H1 (cell line): ENCODE results near the gene CD300LF. TPM values are rescaled to one million over a fixed set of nuclear protein-coding genes. Genes with fewer than 3 reads are reported as not detected.

Experiments
- CTCF ChIA-PET: fragments of 300-600 bp; sonication (Branson Sonifier 250); formaldehyde crosslinking; loops from one replicate; lab custom pipeline; 2021; ENCODE audit not compliant: partially characterized antibody; lab: Charles Lee
- POLR2A ChIA-PET: fragments of 300-600 bp; sonication (Branson Sonifier 250); formaldehyde crosslinking; loops from one replicate; lab custom pipeline; 2021; ENCODE audit warnings: inconsistent platforms; ENCODE audit not compliant: partially characterized antibody; lab: Charles Lee
- DNase-seq, 2 experiments: peaks; one replicate each; pipeline versions ENCODE4 v3.0.0 to v3.0.0-alpha.2; 2010 to 2022; ENCODE audit warnings: low spot score in 2 of 2, low read depth in 1 of 2, mixed read lengths in 1 of 2
- FAIRE-seq: peaks from 2 replicates; lab custom pipeline; 2011; peaks lifted over from hg19 to GRCh38; lab: Jason Lieb, UNC
- H2AFZ ChIP-seq: 2 replicates; pipeline ENCODE4 v1.8.1; 2012; ENCODE audit warnings: low read length, inconsistent platforms
- H2AK5ac ChIP-seq: 2 replicates; pipeline ENCODE4 v1.6.1; 2013; ENCODE audit warnings: low read depth, low read length
- H2BK120ac ChIP-seq: replicated peaks from 2 replicates; pipeline ENCODE3; 2013; ENCODE audit warnings: low read depth, low read length, inconsistent platforms
- H2BK12ac ChIP-seq: 2 replicates; pipeline ENCODE4 v1.6.1; 2013; ENCODE audit warnings: low read depth, low read length
- H2BK15ac ChIP-seq: 2 replicates; pipeline ENCODE4 v1.6.1; 2013; ENCODE audit warnings: low read length
- H2BK20ac ChIP-seq: 2 replicates; pipeline ENCODE4 v1.6.1; 2013; ENCODE audit warnings: low read length
- H2BK5ac ChIP-seq: 2 replicates; pipeline ENCODE4 v1.6.1; 2013; ENCODE audit warnings: low read depth, low read length
- H3K14ac ChIP-seq: 2 replicates; pipeline ENCODE4 v1.6.1; 2013; ENCODE audit warnings: inconsistent platforms; ENCODE audit not compliant: insufficient read length
- H3K18ac ChIP-seq: 2 replicates; pipeline ENCODE4 v1.6.1; 2013; ENCODE audit warnings: low read length; ENCODE audit errors: extremely low read depth
- H3K23ac ChIP-seq: 2 replicates; pipeline ENCODE4 v1.6.1; 2013; ENCODE audit warnings: inconsistent platforms; ENCODE audit not compliant: insufficient read length
- H3K23me2 ChIP-seq: 2 replicates; pipeline ENCODE4 v1.6.1; 2013; ENCODE audit warnings: low read depth, low read length
- H3K27ac ChIP-seq: 2 replicates; pipeline ENCODE4 v1.6.1; 2011; ENCODE audit warnings: low read depth, low read length, inconsistent platforms
- H3K27me3 ChIP-seq, 4 experiments: replicated peaks in 1 of 4; 1 replicate in 1 of 4; 2 replicates in 3 of 4; pipeline versions ENCODE4 v1.6.1 to v1.8.1; 2011 to 2013; ENCODE audit warnings: low read length in 3 of 4, mild to moderate bottlenecking in 3 of 4, inconsistent platforms in 2 of 4, mixed read lengths in 2 of 4, moderate library complexity in 1 of 4; ENCODE audit not compliant: control insufficient read depth in 3 of 4, insufficient read depth in 3 of 4; ENCODE audit errors: extremely low read depth in 1 of 4
- H3K36me3 ChIP-seq, 4 experiments: 2 replicates each; pipeline versions ENCODE4 v1.6.1 to v1.8.1; 2011 to 2013; ENCODE audit warnings: mild to moderate bottlenecking in 4 of 4, low read length in 3 of 4, moderate library complexity in 2 of 4, control low read depth in 1 of 4, inconsistent platforms in 1 of 4; ENCODE audit not compliant: insufficient read depth in 4 of 4, control insufficient read depth in 2 of 4
- H3K4ac ChIP-seq: replicated peaks from 2 replicates; pipeline ENCODE3; 2013; ENCODE audit warnings: low read length, low read depth, mixed read lengths, inconsistent platforms; ENCODE audit not compliant: insufficient read length
- H3K4me1 ChIP-seq, 4 experiments: replicated peaks in 1 of 4; 1 replicate in 1 of 4; 2 replicates in 3 of 4; pipeline versions ENCODE4 v1.6.1 to v1.8.1; 2011 to 2013; ENCODE audit warnings: low read length in 3 of 4, inconsistent platforms in 2 of 4, mixed read lengths in 1 of 4; ENCODE audit not compliant: insufficient read depth in 4 of 4, control insufficient read depth in 3 of 4
- H3K4me2 ChIP-seq, 2 experiments: 2 replicates each; pipeline versions ENCODE4 v1.6.1 to v1.8.1; 2011 to 2013; ENCODE audit warnings: low read depth in 2 of 2, low read length in 2 of 2, control low read depth in 1 of 2, inconsistent platforms in 1 of 2, mild to moderate bottlenecking in 1 of 2; ENCODE audit not compliant: insufficient read depth in 1 of 2
- H3K4me3 ChIP-seq, 4 experiments: fragments of 200-600, 300-600 bp in 1 of 4; sonication (generic), shearing (Covaris generic), sonication (Bioruptor Twin) in 1 of 4; 2 replicates each; pipeline versions ENCODE4 v1.5.1 to v1.8.1; 2011 to 2016; ENCODE audit warnings: low read length in 4 of 4, low read depth in 3 of 4, control low read depth in 2 of 4, inconsistent platforms in 2 of 4, mild to moderate bottlenecking in 2 of 4, mixed read lengths in 1 of 4, moderate library complexity in 1 of 4; ENCODE audit not compliant: insufficient read depth in 2 of 4; ENCODE audit errors: extremely low read depth in 1 of 4
- H3K56ac ChIP-seq: replicated peaks from 2 replicates; pipeline ENCODE3; 2013; ENCODE audit warnings: low read depth, mild to moderate bottlenecking, mixed read lengths, low read length, inconsistent platforms; ENCODE audit not compliant: insufficient read length
- H3K79me1 ChIP-seq: 2 replicates; pipeline ENCODE4 v1.6.1; 2013; ENCODE audit warnings: low read depth, low read length, control low read depth
- H3K79me2 ChIP-seq, 2 experiments: 2 replicates each; pipeline versions ENCODE4 v1.6.1 to v1.8.1; 2012 to 2013; ENCODE audit warnings: low read length in 2 of 2, mild to moderate bottlenecking in 2 of 2, inconsistent platforms in 1 of 2; ENCODE audit not compliant: insufficient read depth in 2 of 2, control insufficient read depth in 1 of 2
- H3K9ac ChIP-seq, 4 experiments: replicated peaks in 1 of 4; 1 replicate in 1 of 4; 2 replicates in 3 of 4; pipeline versions ENCODE4 v1.6.1 to v1.8.1; 2011 to 2013; ENCODE audit warnings: low read depth in 3 of 4, low read length in 3 of 4, control low read depth in 2 of 4, mild to moderate bottlenecking in 2 of 4, moderate library complexity in 2 of 4, inconsistent platforms in 1 of 4; ENCODE audit errors: extremely low read depth in 1 of 4
- H3K9me3 ChIP-seq, 2 experiments: 2 replicates each; pipeline versions ENCODE4 v1.6.1 to v1.8.1; 2012 to 2013; ENCODE audit warnings: mild to moderate bottlenecking in 2 of 2, moderate library complexity in 2 of 2, control low read depth in 1 of 2, inconsistent platforms in 1 of 2, low read depth in 1 of 2, low read length in 1 of 2, mixed read lengths in 1 of 2; ENCODE audit not compliant: insufficient read depth in 2 of 2
- H4K20me1 ChIP-seq, 2 experiments: replicated peaks in 1 of 2; 2 replicates each; pipeline versions ENCODE3 to v1.8.1; 2011 to 2013; ENCODE audit warnings: inconsistent platforms in 2 of 2, low read length in 2 of 2, mild to moderate bottlenecking in 1 of 2; ENCODE audit not compliant: insufficient read depth in 2 of 2, control insufficient read depth in 1 of 2
- H4K5ac ChIP-seq: 2 replicates; pipeline ENCODE4 v1.6.1; 2013; ENCODE audit warnings: low read length, low read depth, mixed read lengths, inconsistent platforms; ENCODE audit not compliant: insufficient read length
- H4K8ac ChIP-seq: 2 replicates; pipeline ENCODE4 v1.8.0; 2013; ENCODE audit warnings: mild to moderate bottlenecking, moderate library complexity, low read length, inconsistent platforms; ENCODE audit not compliant: insufficient read depth; ENCODE audit errors: extremely low read depth
- H4K91ac ChIP-seq: replicated peaks from 2 replicates; pipeline ENCODE3; 2013; ENCODE audit warnings: low read length, mixed read lengths, inconsistent platforms; ENCODE audit not compliant: insufficient read length
- ASH2L ChIP-seq: fragments of 200-600, 300-600 bp; sonication (generic); IDR thresholded peaks from one replicate; pipeline ENCODE4 v1.7.1; 2017; ENCODE audit warnings: low read length
- BACH1 ChIP-seq: IDR thresholded peaks from 2 replicates; pipeline ENCODE4 v1.6.1; 2012; ENCODE audit warnings: low read length, improper control_type of control experiment
- CREB1 ChIP-seq: IDR thresholded peaks from 2 replicates; pipeline ENCODE4 v1.6.1; 2012; ENCODE audit warnings: inconsistent platforms
- FOSL1 ChIP-seq: IDR thresholded peaks from 2 replicates; pipeline ENCODE4 v1.6.1; 2011; ENCODE audit warnings: mild to moderate bottlenecking, low read depth, low read length, moderate library complexity; ENCODE audit not compliant: insufficient read depth
- HDAC2 ChIP-seq, 2 experiments: fragments of 300-600 bp in 1 of 2; sonication (generic) in 1 of 2; IDR thresholded peaks; 2 replicates each; pipeline ENCODE4 v1.6.1; 2011 to 2012; ENCODE audit warnings: low read depth in 2 of 2, low read length in 2 of 2, mild to moderate bottlenecking in 2 of 2, moderate library complexity in 2 of 2, borderline replicate concordance in 1 of 2, inconsistent platforms in 1 of 2
- JUN ChIP-seq: IDR thresholded peaks from 2 replicates; pipeline ENCODE4 v1.6.1; 2011; ENCODE audit warnings: low read depth, mild to moderate bottlenecking, improper control_type of control experiment, low read length
- KDM1A ChIP-seq: fragments of 200-600, 300-600 bp; sonication (generic); IDR thresholded peaks from 2 replicates; pipeline ENCODE4 v1.7.1; 2016; ENCODE audit warnings: mild to moderate bottlenecking, low read length, borderline replicate concordance
- MAX ChIP-seq: IDR thresholded peaks from 2 replicates; pipeline ENCODE4 v1.6.1; 2012; ENCODE audit warnings: inconsistent platforms
- PHF8 ChIP-seq: fragments of 200-600 bp; sonication (generic); conservative IDR thresholded peaks from 2 replicates; pipeline ENCODE4 v1.7.1; 2012; ENCODE audit warnings: low read depth, mild to moderate bottlenecking, inconsistent platforms, low read length, moderate library complexity
- RFX5 ChIP-seq: IDR thresholded peaks from 2 replicates; pipeline ENCODE4 v1.6.1; 2011; ENCODE audit warnings: low read depth, low read length, improper control_type of control experiment, borderline replicate concordance
- SP4 ChIP-seq: IDR thresholded peaks from 2 replicates; pipeline ENCODE4 v1.6.1; 2012; ENCODE audit warnings: low read length, inconsistent platforms
- YY1 ChIP-seq: IDR thresholded peaks from 2 replicates; pipeline ENCODE4 v1.6.1; 2011; ENCODE audit warnings: low read depth, mild to moderate bottlenecking, low read length
- ZNF274 ChIP-seq: IDR thresholded peaks from 2 replicates; pipeline ENCODE4 v1.7.0; 2012; ENCODE audit warnings: low read length, borderline replicate concordance; ENCODE audit errors: extremely low read depth
- WGBS, 2 experiments: shearing (Covaris generic) in 1 of 2; methylation state at CpG; one replicate each; pipeline versions ENCODE4 v1.1.6 to v1.1.7; 2013 to 2015; ENCODE audit warnings: low lambda C conversion rate in 2 of 2, mixed read lengths in 2 of 2, inconsistent platforms in 1 of 2, low coverage in 1 of 2, missing lambda C conversion rate in 1 of 2; ENCODE audit not compliant: insufficient replicate concordance in 2 of 2, insufficient coverage in 1 of 2, insufficient read length in 1 of 2; ENCODE audit errors: extremely low coverage in 1 of 2, missing lambda C conversion rate in 1 of 2; 5-methylcytosine and 5-hydroxymethylcytosine counted together
- polyA plus RNA-seq, 7 experiments: library from polyadenylated mRNA; depleted of rRNA in 3 of 7; stranded (reverse) in 5 of 7; unstranded in 2 of 7; fragments of >200 nt in 5 of 7; fragments of 200-250 nt in 2 of 7; gene quantifications; 1 replicate in 5 of 7; 2 replicates in 1 of 7; 4 replicates in 1 of 7; pipeline versions ENCODE4 v1.2.1 to v1.2.3, GENCODE V29; 2011 to 2013; ENCODE audit warnings: missing spikeins in 2 of 7, mixed read lengths in 2 of 7
- total RNA-seq: library from RNA; stranded (reverse); fragmentation: NEBNext Ultra II Directional; extraction: Animal tissue kit (Norgen Biotek cat#: 25700); gene quantifications from 2 replicates; pipeline ENCODE4 v1.2.1, GENCODE V29; 2021

The CD300LF gene
- total and polyA plus RNA-seq, 2 of the 8 experiments (the other 6 are each of a cell fraction or from before 2014, with no cell fraction given): not detected

GRCh38 chr17:74759941-74760340 is 47.2 kb upstream of the CD300LF start:
- POLR2A ChIA-PET: interaction anchor here (0.9 to 6.5 kb wide), 6 partner anchors 9 to 19 kb away, joined by 3 to 70 read pairs (median 12); partner anchors contain the start of genes NAT9 and NHERF1
- no peak for TF ChIP-seq CREB1
- TF ChIP-seq PHF8: no peak
- no peak for TF ChIP-seq JUN
- no peak for TF ChIP-seq BACH1
- TF ChIP-seq MAX: no peak
- TF ChIP-seq SP4: no peak
- 0 out of 4 replicates have a peak, but pooled peaks of 1 of the 2 experiments have one; percentile 42 for TF ChIP-seq HDAC2 (IDR thresholded peaks at IDR 0.05; ENCODE audit: borderline replicate concordance in 1 of 2, low read depth in 2 of 2, low read length in 2 of 2)
- TF ChIP-seq RFX5: no peak
- no peak for TF ChIP-seq KDM1A
- no peak for TF ChIP-seq FOSL1
- TF ChIP-seq ASH2L: peak; percentile 81
- TF ChIP-seq YY1: no peak
- no peak for TF ChIP-seq ZNF274

More at GRCh38 chr17:74759941-74760340, 47.2 kb upstream of the CD300LF start:
- DNase-seq (no peak), FAIRE-seq (no peak)
- Histone ChIP-seq H2BK20ac (no peak overlapping the region), H4K91ac (peak overlapping the region; percentile 93), H3K14ac (no peak overlapping the region), H2BK5ac (peak overlapping the region; percentile 73), H4K8ac (peak overlapping the region; percentile 41; the same call in 1 of the 2 replicates), H3K23me2 (no peaks in the 10 kb centered on the region), H3K79me2 (peaks cover 0 to 62% of the 10 kb centered on the region in 2 experiments; a peak in 2 of 4 replicates), H3K23ac (no peak overlapping the region), H4K5ac (peak overlapping the region; percentile 85), H2AFZ (no peak overlapping the region), H3K56ac (no peak overlapping the region), H3K18ac (peak overlapping the region; percentile 93), H3K27me3 (no peaks in the 10 kb centered on the region), H3K4me1 (peaks cover 10 to 70% (median 52%) of the 10 kb centered on the region in 4 experiments), H3K27ac (peak overlapping the region; percentile 70), H4K20me1 (peaks cover 3 to 16% of the 10 kb centered on the region in 2 experiments), H2AK5ac (no peak overlapping the region; the same call in 1 of the 2 replicates), H3K4me2 (peak overlapping the region; percentile 46 to 59), H3K4ac (peak overlapping the region; percentile 63), H3K36me3 (peaks cover 0 to 4% (median 0%) of the 10 kb centered on the region in 4 experiments; a peak in 1 of 8 replicates), H3K4me3 (peak overlapping the region in 1 of 4 experiments; percentile 36; a peak in 2 of 8 replicates), H3K9me3 (no peaks in the 10 kb centered on the region), H3K79me1 (peaks cover 26% of the 10 kb centered on the region), H3K9ac (peak overlapping the region in 2 of 4 experiments; percentile 29 to 34; a peak in 4 of 7 replicates), H2BK15ac (peak overlapping the region; percentile 24; the same call in 1 of the 2 replicates), H2BK120ac (no peak overlapping the region), H2BK12ac (0 out of 2 replicates have a peak overlapping the region, but pooled peaks have one; percentile 68)
- CTCF ChIA-PET: interaction anchor here (1.2 to 15.7 kb wide), 6 partner anchors 10 to 31 kb away, joined by 3 to 231 read pairs (median 49); partner anchors contain the start of genes NAT9 and RAB37
- WGBS, 2 experiments: 46% methylated on average over 10 of the region's 10 CpGs; no CpG with 5 or more reads in 1 of the 2 experiments
